IPS-20b (cell line): Measurements from ENCODE around the gene RHOBTB1.

Experiments used
- H3K27ac ChIP-seq: one replicate; pipeline ENCODE4 v1.5.1; 2013; ENCODE audit warnings: low read length
- H3K27me3 ChIP-seq: 2 replicates; pipeline ENCODE4 v1.6.1; 2013; ENCODE audit warnings: mild to moderate bottlenecking, low read length, inconsistent platforms; ENCODE audit not compliant: insufficient read depth
- H3K36me3 ChIP-seq: 2 replicates; pipeline ENCODE4 v1.6.1; 2013; ENCODE audit warnings: low read depth, mild to moderate bottlenecking, inconsistent platforms, low read length, moderate library complexity; ENCODE audit not compliant: insufficient read depth
- H3K4me1 ChIP-seq: 2 replicates; pipeline ENCODE4 v1.6.1; 2013; ENCODE audit warnings: mild to moderate bottlenecking, control low read depth, inconsistent platforms, low read length, moderate library complexity; ENCODE audit not compliant: insufficient read depth
- H3K4me3 ChIP-seq: 2 replicates; pipeline ENCODE4 v1.5.1; 2013; ENCODE audit warnings: mild to moderate bottlenecking, low read length, inconsistent platforms
- H3K9ac ChIP-seq: 2 replicates; pipeline ENCODE4 v1.6.1; 2013; ENCODE audit warnings: low read depth, mild to moderate bottlenecking, inconsistent platforms, low read length, moderate library complexity
- H3K9me3 ChIP-seq: 2 replicates; pipeline ENCODE4 v1.6.1; 2013; ENCODE audit warnings: mild to moderate bottlenecking, low read depth, low read length, inconsistent platforms; ENCODE audit not compliant: insufficient read depth

The RHOBTB1 gene

GRCh38 chr10:60944058-60944909 lies at the start of gene RHOBTB1:
Gene RHOBTB1 (minus strand): TSS chr10:60944185. CDS start chr10:60911542, 32,643 bp downstream.
- Histone ChIP-seq H3K9ac (peak within 1 kb of the TSS; percentile 88), H3K27me3 (peaks cover 14% of the 10 kb centered on the region), H3K9me3 (no peaks in the 10 kb centered on the region), H3K27ac (no peak within 1 kb of the TSS), H3K4me1 (peaks cover 6% of the 10 kb centered on the region; the same call in 1 of the 2 replicates), H3K36me3 (no peaks in the 10 kb centered on the region), H3K4me3 (peak within 1 kb of the TSS; percentile 79)

GRCh38 chr10:60992636-60993035 lies 48.7 kb upstream of the RHOBTB1 start:
- H3K36me3 ChIP-seq, result no peaks in the 10 kb centered on the region
- no peaks in the 10 kb centered on the region; the same call in 1 of the 2 replicates for H3K9me3 ChIP-seq
- H3K27ac ChIP-seq, result no peak overlapping the region

GRCh38 chr10:60990663-60991062 lies 46.7 kb upstream of the RHOBTB1 start:
- Histone ChIP-seq H3K9me3 (no peaks in the 10 kb centered on the region; the same call in 1 of the 2 replicates), H3K36me3 (no peaks in the 10 kb centered on the region), H3K27ac (no peak overlapping the region), H3K27me3 (no peaks in the 10 kb centered on the region), H3K4me3 (no peak overlapping the region), H3K4me1 (0 out of 2 replicates have a peak, but pooled peaks cover 3% of the 10 kb centered on the region), H3K9ac (no peak overlapping the region)

More at GRCh38 chr10:60992636-60993035, 48.7 kb upstream of the RHOBTB1 start:
- H3K9ac ChIP-seq, result no peak overlapping the region
- no peaks in the 10 kb centered on the region for H3K4me1 ChIP-seq
- H3K27me3 ChIP-seq, result no peaks in the 10 kb centered on the region
- H3K4me3 ChIP-seq, result no peak overlapping the region

- Histone ChIP-seq H3K9ac (no peak overlapping the region), H3K27me3 (no peaks in the 10 kb centered on the region), H3K9me3 (no peaks in the 10 kb centered on the region; the same call in 1 of the 2 replicates), H3K4me1 (0 out of 2 replicates have a peak, but pooled peaks cover 3% of the 10 kb centered on the region), H3K27ac (no peak overlapping the region), H3K36me3 (no peaks in the 10 kb centered on the region), H3K4me3 (no peak overlapping the region)
Observed at GRCh38 chr10:60989400-60989876, 45.5 kb upstream of the RHOBTB1 start.

- Histone ChIP-seq H3K27me3 (no peaks in the 10 kb centered on the region), H3K36me3 (no peaks in the 10 kb centered on the region), H3K4me3 (no peak overlapping the region), H3K9me3 (no peaks in the 10 kb centered on the region; the same call in 1 of the 2 replicates), H3K4me1 (0 out of 2 replicates have a peak, but pooled peaks cover 3% of the 10 kb centered on the region), H3K9ac (0 out of 2 replicates have a peak overlapping the region, but pooled peaks have one; percentile 17), H3K27ac (no peak overlapping the region)
Observed at GRCh38 chr10:60986791-60987190, 42.8 kb upstream of the RHOBTB1 start.

- Histone ChIP-seq H3K4me1 (0 out of 2 replicates have a peak, but pooled peaks cover 3% of the 10 kb centered on the region), H3K27me3 (no peaks in the 10 kb centered on the region), H3K4me3 (no peak overlapping the region), H3K36me3 (no peaks in the 10 kb centered on the region), H3K9ac (no peak overlapping the region), H3K9me3 (no peaks in the 10 kb centered on the region; the same call in 1 of the 2 replicates), H3K27ac (no peak overlapping the region)
Observed at GRCh38 chr10:60985951-60986350, 42.0 kb upstream of the RHOBTB1 start.

GRCh38 chr10:60980997-60981396 lies 37.0 kb upstream of the RHOBTB1 start:
- Histone ChIP-seq H3K9me3 (no peaks in the 10 kb centered on the region), H3K9ac (no peak overlapping the region), H3K4me3 (no peak overlapping the region), H3K27me3 (no peaks in the 10 kb centered on the region), H3K4me1 (no peaks in the 10 kb centered on the region), H3K27ac (no peak overlapping the region), H3K36me3 (no peaks in the 10 kb centered on the region)

GRCh38 chr10:60979667-60980104 lies 35.7 kb upstream of the RHOBTB1 start:
- no peaks in the 10 kb centered on the region for H3K27me3 ChIP-seq
- H3K4me1 ChIP-seq, result no peaks in the 10 kb centered on the region
- no peaks in the 10 kb centered on the region for H3K36me3 ChIP-seq
- H3K9me3 ChIP-seq, result no peaks in the 10 kb centered on the region
- H3K9ac ChIP-seq, result no peak overlapping the region
- H3K4me3 ChIP-seq, result no peak overlapping the region
- H3K27ac ChIP-seq, result no peak overlapping the region

GRCh38 chr10:60978287-60979115 lies 34.5 kb upstream of the RHOBTB1 start:
- H3K36me3 ChIP-seq, result no peaks in the 10 kb centered on the region
- no peak overlapping the region for H3K4me3 ChIP-seq

GRCh38 chr10:60977161-60978122 lies 33.5 kb upstream of the RHOBTB1 start:
- no peaks in the 10 kb centered on the region for H3K9me3 ChIP-seq
- no peak overlapping the region for H3K4me3 ChIP-seq
- H3K9ac ChIP-seq, result no peak overlapping the region
- no peaks in the 10 kb centered on the region for H3K4me1 ChIP-seq
- no peaks in the 10 kb centered on the region for H3K27me3 ChIP-seq
- no peak overlapping the region for H3K27ac ChIP-seq
- H3K36me3 ChIP-seq, result no peaks in the 10 kb centered on the region

More at GRCh38 chr10:60978287-60979115, 34.5 kb upstream of the RHOBTB1 start:
- H3K27ac ChIP-seq, result no peak overlapping the region
- H3K9ac ChIP-seq, result no peak overlapping the region
- no peaks in the 10 kb centered on the region for H3K4me1 ChIP-seq
- H3K9me3 ChIP-seq, result no peaks in the 10 kb centered on the region
- no peaks in the 10 kb centered on the region for H3K27me3 ChIP-seq
